ENCODE measurements around the gene PAPPA2.

DNA sequence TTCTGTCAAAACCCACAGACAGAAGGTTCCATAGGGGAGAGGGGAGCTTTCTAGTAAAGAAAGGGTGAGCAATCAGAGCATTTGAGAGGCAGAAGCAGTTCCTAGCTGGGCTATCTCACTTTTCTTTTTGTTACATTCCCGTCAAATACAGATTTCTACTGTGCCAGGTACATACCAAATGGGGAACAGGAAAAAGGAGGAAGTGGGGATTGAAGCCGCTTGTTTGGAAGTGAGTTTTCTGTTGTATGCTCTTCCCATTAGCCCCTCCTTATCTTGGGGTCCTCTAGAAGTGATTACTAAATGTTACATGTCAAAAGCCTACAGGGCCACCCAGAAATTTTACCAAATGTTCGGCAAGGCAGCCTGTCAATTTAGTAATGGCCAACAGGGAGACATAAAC is 116.1 kb downstream of the PAPPA2 start:
- TF ChIP-seq, protein P1, sequence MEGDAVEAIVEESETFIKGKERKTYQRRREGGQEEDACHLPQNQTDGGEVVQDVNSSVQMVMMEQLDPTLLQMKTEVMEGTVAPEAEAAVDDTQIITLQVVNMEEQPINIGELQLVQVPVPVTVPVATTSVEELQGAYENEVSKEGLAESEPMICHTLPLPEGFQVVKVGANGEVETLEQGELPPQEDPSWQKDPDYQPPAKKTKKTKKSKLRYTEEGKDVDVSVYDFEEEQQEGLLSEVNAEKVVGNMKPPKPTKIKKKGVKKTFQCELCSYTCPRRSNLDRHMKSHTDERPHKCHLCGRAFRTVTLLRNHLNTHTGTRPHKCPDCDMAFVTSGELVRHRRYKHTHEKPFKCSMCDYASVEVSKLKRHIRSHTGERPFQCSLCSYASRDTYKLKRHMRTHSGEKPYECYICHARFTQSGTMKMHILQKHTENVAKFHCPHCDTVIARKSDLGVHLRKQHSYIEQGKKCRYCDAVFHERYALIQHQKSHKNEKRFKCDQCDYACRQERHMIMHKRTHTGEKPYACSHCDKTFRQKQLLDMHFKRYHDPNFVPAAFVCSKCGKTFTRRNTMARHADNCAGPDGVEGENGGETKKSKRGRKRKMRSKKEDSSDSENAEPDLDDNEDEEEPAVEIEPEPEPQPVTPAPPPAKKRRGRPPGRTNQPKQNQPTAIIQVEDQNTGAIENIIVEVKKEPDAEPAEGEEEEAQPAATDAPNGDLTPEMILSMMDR (IDR thresholded peaks at IDR 0.05) = no peak
- no peak for TF ChIP-seq POLR2A (IDR thresholded peaks at IDR 0.05)
